ENCODE measurements around the gene PTGIS.

DNA sequence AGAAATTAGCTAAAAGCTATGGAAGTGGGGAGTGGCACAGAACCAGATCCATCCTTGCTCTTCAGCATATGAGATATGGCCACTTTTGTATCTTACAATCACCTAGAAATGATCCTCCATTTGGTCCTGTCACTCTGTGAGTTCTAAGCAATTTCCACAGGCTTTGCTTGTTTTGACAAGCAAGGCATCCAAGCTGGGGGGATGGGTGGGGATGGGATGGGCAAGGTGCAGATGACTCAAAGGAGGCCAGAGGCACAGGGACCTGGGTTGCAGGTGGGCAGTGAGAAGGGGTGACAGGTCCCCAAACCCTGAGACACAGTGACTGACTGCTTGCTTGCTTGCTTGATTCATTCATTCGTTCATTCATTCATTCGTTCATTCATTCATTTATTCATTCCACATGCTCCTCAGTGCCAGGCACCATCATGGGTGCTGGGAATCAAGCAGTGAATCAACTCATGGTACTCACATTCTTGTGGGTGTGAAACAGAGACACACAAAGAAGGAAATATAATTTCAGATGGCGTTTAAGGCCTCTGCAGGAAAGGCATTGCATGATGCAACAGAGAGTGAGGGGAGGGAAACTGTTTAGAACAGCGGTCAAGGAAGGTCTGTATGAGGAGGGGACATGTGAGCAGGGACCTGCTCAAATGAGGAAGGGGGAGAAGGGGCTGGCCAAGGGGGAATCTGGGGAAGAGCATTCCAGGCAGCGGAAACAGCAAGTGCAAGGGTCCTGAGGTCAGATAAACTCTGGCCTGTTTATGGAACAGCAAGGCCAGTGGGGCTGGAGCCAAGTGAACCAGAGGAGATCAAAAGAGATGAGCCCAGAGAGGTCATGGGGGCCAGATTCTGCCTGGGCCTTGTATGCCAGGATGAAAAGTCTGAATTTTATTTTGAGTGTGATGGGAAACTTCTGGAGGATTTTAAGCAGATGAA, 88.9 kb downstream of the PTGIS start:
- TF ChIP-seq POLR2AphosphoS5 (IDR thresholded peaks at IDR 0.05; ENCODE audit: low read depth) (no peak), GABPA (IDR thresholded peaks at IDR 0.05; ENCODE audit: low read depth) (no peak)
- TF ChIP-seq, protein P1, sequence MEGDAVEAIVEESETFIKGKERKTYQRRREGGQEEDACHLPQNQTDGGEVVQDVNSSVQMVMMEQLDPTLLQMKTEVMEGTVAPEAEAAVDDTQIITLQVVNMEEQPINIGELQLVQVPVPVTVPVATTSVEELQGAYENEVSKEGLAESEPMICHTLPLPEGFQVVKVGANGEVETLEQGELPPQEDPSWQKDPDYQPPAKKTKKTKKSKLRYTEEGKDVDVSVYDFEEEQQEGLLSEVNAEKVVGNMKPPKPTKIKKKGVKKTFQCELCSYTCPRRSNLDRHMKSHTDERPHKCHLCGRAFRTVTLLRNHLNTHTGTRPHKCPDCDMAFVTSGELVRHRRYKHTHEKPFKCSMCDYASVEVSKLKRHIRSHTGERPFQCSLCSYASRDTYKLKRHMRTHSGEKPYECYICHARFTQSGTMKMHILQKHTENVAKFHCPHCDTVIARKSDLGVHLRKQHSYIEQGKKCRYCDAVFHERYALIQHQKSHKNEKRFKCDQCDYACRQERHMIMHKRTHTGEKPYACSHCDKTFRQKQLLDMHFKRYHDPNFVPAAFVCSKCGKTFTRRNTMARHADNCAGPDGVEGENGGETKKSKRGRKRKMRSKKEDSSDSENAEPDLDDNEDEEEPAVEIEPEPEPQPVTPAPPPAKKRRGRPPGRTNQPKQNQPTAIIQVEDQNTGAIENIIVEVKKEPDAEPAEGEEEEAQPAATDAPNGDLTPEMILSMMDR (IDR thresholded peaks at IDR 0.05; ENCODE audit: insufficient read depth, low read length), result no peak
